Raji (cell line): Measurements from ENCODE around the gene MKI67.

Experiments used
- POLR2A ChIP-seq: IDR thresholded peaks from 2 replicates; pipeline ENCODE4 v1.6.1; 2011; ENCODE audit warnings: low read depth, low read length, control low read depth; ENCODE audit not compliant: insufficient read depth

Gene MKI67

GRCh38 chr10:128083191-128083895 lies 42.9 kb downstream of the MKI67 start:
- no peak for TF ChIP-seq POLR2A

- no peak for TF ChIP-seq POLR2A
Measured at GRCh38 chr10:128081720-128082119, 44.5 kb downstream of the MKI67 start.

- no peak for TF ChIP-seq POLR2A
Measured at GRCh38 chr10:128081222-128081621, 45.0 kb downstream of the MKI67 start.

GRCh38 chr10:128080641-128081040 lies 45.6 kb downstream of the MKI67 start:
- TF ChIP-seq POLR2A: no peak

GRCh38 chr10:128080231-128080630 lies 46.0 kb downstream of the MKI67 start:
- no peak for TF ChIP-seq POLR2A

GRCh38 chr10:128078136-128078969 lies 47.9 kb downstream of the MKI67 start:
- TF ChIP-seq POLR2A: no peak

GRCh38 chr10:128077155-128077875 lies 48.9 kb downstream of the MKI67 start:
- TF ChIP-seq POLR2A: no peak

GRCh38 chr10:128074589-128074988 lies 51.6 kb downstream of the MKI67 start:
- no peak for TF ChIP-seq POLR2A

GRCh38 chr10:128073890-128074289 lies 52.3 kb downstream of the MKI67 start:
- no peak for TF ChIP-seq POLR2A

GRCh38 chr10:128072941-128073645 lies 53.1 kb downstream of the MKI67 start:
- TF ChIP-seq POLR2A: no peak

- no peak for TF ChIP-seq POLR2A
Measured at GRCh38 chr10:128072046-128072445, 54.2 kb downstream of the MKI67 start.

- TF ChIP-seq POLR2A: no peak
Measured at GRCh38 chr10:128071417-128071782, 54.8 kb downstream of the MKI67 start.

GRCh38 chr10:128070721-128071416 lies 55.4 kb downstream of the MKI67 start:
- TF ChIP-seq POLR2A: no peak

- no peak for TF ChIP-seq POLR2A
Measured at GRCh38 chr10:128070161-128070560, 56.1 kb downstream of the MKI67 start.
